CD14-positive monocyte (primary cell): ENCODE results near the gene ECI2. TPM values are rescaled to one million over a fixed set of nuclear protein-coding genes. Genes with fewer than 3 reads are reported as not detected.

Source experiments
- DNase-seq, 3 donors: peaks; one replicate each; pipeline ENCODE4 v3.0.0-alpha.2; 2011 to 2022
- H2AFZ ChIP-seq: 2 replicates; pipeline ENCODE4 v1.6.0; 2012; ENCODE audit warnings: mild to moderate bottlenecking, low read depth, low read length, inconsistent platforms; ENCODE audit not compliant: insufficient read depth, poor library complexity, severe bottlenecking
- H3K27ac ChIP-seq, 2 donors: 1 replicate in 1 of 2; 2 replicates in 1 of 2; pipeline ENCODE4 v1.5.1; 2012 to 2013; ENCODE audit warnings: low read length in 2 of 2, control low read depth in 1 of 2, inconsistent platforms in 1 of 2, low read depth in 1 of 2, mild to moderate bottlenecking in 1 of 2
- H3K27me3 ChIP-seq, 2 donors: one replicate each; pipeline versions ENCODE4 v1.6.0 to v1.6.1; 2011 to 2013; ENCODE audit warnings: low read length in 2 of 2; ENCODE audit not compliant: control insufficient read depth in 2 of 2, insufficient read depth in 2 of 2
- H3K36me3 ChIP-seq, 2 donors: replicated peaks in 1 of 2; 1 replicate in 1 of 2; 2 replicates in 1 of 2; pipeline versions ENCODE4 v1.5.1 to v1.6.1; 2012 to 2013; ENCODE audit warnings: low read length in 2 of 2, control low read depth in 1 of 2, inconsistent platforms in 1 of 2, mild to moderate bottlenecking in 1 of 2; ENCODE audit not compliant: insufficient read depth in 2 of 2, control insufficient read depth in 1 of 2
- H3K4me1 ChIP-seq, 2 donors: 1 replicate in 1 of 2; 2 replicates in 1 of 2; pipeline versions ENCODE4 v1.5.1 to v1.6.1; 2012 to 2013; ENCODE audit warnings: low read length in 2 of 2, control low read depth in 1 of 2, inconsistent platforms in 1 of 2, mild to moderate bottlenecking in 1 of 2, moderate library complexity in 1 of 2; ENCODE audit not compliant: insufficient read depth in 2 of 2, control insufficient read depth in 1 of 2
- H3K4me2 ChIP-seq: replicated peaks from 2 replicates; pipeline ENCODE3; 2012; ENCODE audit warnings: low read length, moderate library complexity, mild to moderate bottlenecking; ENCODE audit not compliant: poor library complexity, severe bottlenecking; ENCODE audit errors: extremely low read depth
- H3K4me3 ChIP-seq, 3 experiments: fragments of 200-600 bp in 1 of 3; sonication (generic) in 1 of 3; replicated peaks in 1 of 3; 1 replicate in 2 of 3; 2 replicates in 1 of 3; pipeline ENCODE4 v1.5.1; 2011 to 2013; ENCODE audit warnings: low read length in 3 of 3, mild to moderate bottlenecking in 3 of 3, control low read depth in 2 of 3, low read depth in 2 of 3, inconsistent platforms in 1 of 3, moderate library complexity in 1 of 3
- H3K79me2 ChIP-seq: 2 replicates; pipeline ENCODE4 v1.6.0; 2012; ENCODE audit warnings: mild to moderate bottlenecking, control low read depth, inconsistent platforms, low read length, moderate library complexity; ENCODE audit not compliant: insufficient read depth
- H3K9ac ChIP-seq: 2 replicates; pipeline ENCODE4 v1.6.0; 2017; ENCODE audit warnings: low read length, mild to moderate bottlenecking; ENCODE audit not compliant: insufficient read depth, poor library complexity, severe bottlenecking
- H3K9me3 ChIP-seq, 2 donors: replicated peaks in 1 of 2; 1 replicate in 1 of 2; 2 replicates in 1 of 2; pipeline versions ENCODE4 v1.5.1 to v1.6.1; 2012 to 2013; ENCODE audit warnings: low read length in 2 of 2, control low read depth in 1 of 2; ENCODE audit not compliant: control insufficient read depth in 1 of 2, insufficient read depth in 1 of 2
- H4K20me1 ChIP-seq: 2 replicates; pipeline ENCODE4 v1.6.0; 2012; ENCODE audit warnings: mild to moderate bottlenecking, low read length, control low read depth, moderate library complexity; ENCODE audit not compliant: insufficient read depth
- H3K27ac Mint-ChIP-seq, 7 donors: one replicate each; pipeline ENCODE4 v1.8.0; 2020; ENCODE audit warnings: mild to moderate bottlenecking in 7 of 7, mixed read lengths in 7 of 7, moderate library complexity in 6 of 7, inconsistent platforms in 2 of 7
- H3K27me3 Mint-ChIP-seq, 3 donors: one replicate each; pipeline ENCODE4 v1.8.0; 2021 to 2022; ENCODE audit warnings: low read depth in 3 of 3, mild to moderate bottlenecking in 3 of 3, mixed read lengths in 3 of 3, moderate library complexity in 3 of 3, inconsistent platforms in 1 of 3
- H3K36me3 Mint-ChIP-seq, 2 donors: one replicate each; pipeline ENCODE4 v1.8.0; 2020; ENCODE audit warnings: mixed read lengths in 2 of 2, inconsistent platforms in 1 of 2, mild to moderate bottlenecking in 1 of 2
- H3K4me1 Mint-ChIP-seq: one replicate; pipeline ENCODE4 v1.8.0; 2020; ENCODE audit warnings: mild to moderate bottlenecking, mixed read lengths
- H3K4me3 Mint-ChIP-seq, 2 donors: one replicate each; pipeline ENCODE4 v1.8.0; 2020; ENCODE audit warnings: mild to moderate bottlenecking in 2 of 2, mixed read lengths in 2 of 2, moderate library complexity in 1 of 2
- H3K9me3 Mint-ChIP-seq, 7 donors: one replicate each; pipeline ENCODE4 v1.8.0; 2020 to 2022; ENCODE audit warnings: mixed read lengths in 7 of 7, mild to moderate bottlenecking in 6 of 7, moderate library complexity in 6 of 7, inconsistent platforms in 2 of 7
- WGBS: methylation state at CpG from one replicate; pipeline ENCODE4 v1.1.5; 2013; ENCODE audit warnings: missing lambda C conversion rate; ENCODE audit not compliant: insufficient coverage; 5-methylcytosine and 5-hydroxymethylcytosine counted together
- intact Hi-C, 2 donors: fragments of 100-400 bp; cut with micrococcal nuclease; formaldehyde crosslinking; loops; one replicate each; pipeline versions ENCODE4 v1.15.0 to v1.15.1; 2023
- polyA plus RNA-seq, 3 donors: library from polyadenylated mRNA; depleted of rRNA in 1 of 3; unstranded in 2 of 3; stranded (reverse) in 1 of 3; fragments of 300-500 nt in 2 of 3; fragments of >200 nt in 1 of 3; fragmentation: Illumina TruSeq in 2 of 3; gene quantifications; 1 replicate in 2 of 3; 2 replicates in 1 of 3; pipeline ENCODE4 v1.2.3, GENCODE V29; 2012 to 2021
- TF ChIP-seq, protein P1 (sequence below): fragments of 200-600 bp; IDR thresholded peaks from one replicate; pipeline ENCODE4 v1.8.0; 2022; ENCODE audit warnings: antibody characterized with exemption, mild to moderate bottlenecking

Gene ECI2
- polyA plus RNA-seq, 3 donors: 9.2 to 45.9 (median 44.5) TPM

DNA sequence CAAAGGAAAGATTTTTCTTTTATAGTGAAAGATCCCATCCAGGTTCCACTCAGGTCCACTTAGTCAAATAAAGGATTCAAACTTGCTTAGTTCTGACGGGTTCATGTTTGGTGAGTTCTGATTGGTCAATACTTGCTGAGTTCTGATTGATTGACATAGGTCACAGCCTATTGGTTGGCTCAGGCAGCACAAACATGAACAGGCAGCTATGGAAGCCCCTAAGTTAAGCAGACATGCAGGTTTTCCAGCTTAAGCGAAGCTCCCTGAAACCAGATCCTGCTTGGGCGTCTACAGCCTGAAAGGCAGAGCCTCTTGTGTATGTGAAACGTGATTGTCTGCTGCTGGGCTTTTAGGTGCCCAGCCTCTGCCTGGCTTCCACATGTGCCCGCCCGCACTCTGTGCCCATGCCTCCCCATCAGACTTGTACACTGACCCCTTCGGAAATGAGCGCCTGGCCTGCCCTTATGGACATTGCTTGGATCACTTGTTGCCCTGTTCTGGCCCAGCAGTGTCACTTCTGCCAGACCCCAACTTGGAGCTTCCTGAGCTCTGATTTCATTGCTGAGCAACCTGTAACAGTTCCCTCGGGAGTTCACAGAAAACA is 45.4 kb upstream of the ECI2 start:
- H3K4me2 ChIP-seq: no peak overlapping the region
- DNase-seq: no peak

DNA sequence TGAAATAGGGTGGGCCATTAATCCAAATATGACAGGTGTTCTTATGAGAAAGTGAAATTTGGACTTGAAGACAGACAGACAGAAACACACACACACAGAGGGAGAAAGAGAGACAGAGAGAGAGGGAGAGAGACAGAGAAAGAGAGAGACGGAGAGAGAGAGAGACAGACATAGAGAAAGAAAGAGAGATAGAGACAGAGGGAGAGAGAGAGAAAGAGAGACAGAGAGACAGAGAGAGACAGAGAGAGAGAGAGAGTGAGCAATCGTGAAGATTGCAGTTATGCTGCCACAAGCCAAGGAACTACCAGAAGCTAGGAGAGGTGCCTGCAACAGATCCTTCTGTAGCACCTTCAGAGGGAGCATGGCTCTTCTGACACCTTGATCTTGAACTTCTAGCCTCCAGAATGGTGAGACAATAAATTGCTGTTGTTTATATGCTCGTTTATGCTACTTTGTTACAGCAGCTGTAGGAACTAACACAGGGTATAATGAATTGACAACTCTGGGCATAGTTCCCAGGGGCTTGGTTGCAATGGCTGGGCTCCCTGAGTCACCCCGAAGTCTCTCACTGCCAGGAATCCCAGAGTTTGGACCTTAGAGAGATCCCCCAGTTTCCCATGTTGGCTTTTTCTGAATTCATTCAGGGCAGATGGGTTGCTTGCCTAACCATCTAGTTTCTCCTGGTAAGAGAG is 44.7 kb upstream of the ECI2 start:
- Histone ChIP-seq H2AFZ (no peak overlapping the region), H3K4me2 (no peak overlapping the region), H3K4me1 (no peaks in the 10 kb centered on the region), H3K36me3 (no peaks in the 10 kb centered on the region), H4K20me1 (no peaks in the 10 kb centered on the region), H3K9ac (no peak overlapping the region), H3K4me3 (no peak overlapping the region), H3K27ac (no peak overlapping the region), H3K79me2 (no peaks in the 10 kb centered on the region), H3K27me3 (no peaks in the 10 kb centered on the region), H3K9me3 (no peaks in the 10 kb centered on the region)
- 85% methylated on average over 2 of the region's 4 CpGs for WGBS
- Mint-ChIP-seq H3K36me3 (no peaks in the 10 kb centered on the region), H3K27me3 (peaks cover 7 to 10% (median 7%) of the 10 kb centered on the region in 3 donors), H3K9me3 (peaks cover 0 to 4% (median 1%) of the 10 kb centered on the region in 7 donors), H3K4me1 (no peaks in the 10 kb centered on the region), H3K27ac (peak overlapping the region in 1 of 7 donors; percentile 2), H3K4me3 (no peak overlapping the region)
- DNase-seq: no peak
- intact Hi-C loops: no loop called here
- TF ChIP-seq, protein P1, sequence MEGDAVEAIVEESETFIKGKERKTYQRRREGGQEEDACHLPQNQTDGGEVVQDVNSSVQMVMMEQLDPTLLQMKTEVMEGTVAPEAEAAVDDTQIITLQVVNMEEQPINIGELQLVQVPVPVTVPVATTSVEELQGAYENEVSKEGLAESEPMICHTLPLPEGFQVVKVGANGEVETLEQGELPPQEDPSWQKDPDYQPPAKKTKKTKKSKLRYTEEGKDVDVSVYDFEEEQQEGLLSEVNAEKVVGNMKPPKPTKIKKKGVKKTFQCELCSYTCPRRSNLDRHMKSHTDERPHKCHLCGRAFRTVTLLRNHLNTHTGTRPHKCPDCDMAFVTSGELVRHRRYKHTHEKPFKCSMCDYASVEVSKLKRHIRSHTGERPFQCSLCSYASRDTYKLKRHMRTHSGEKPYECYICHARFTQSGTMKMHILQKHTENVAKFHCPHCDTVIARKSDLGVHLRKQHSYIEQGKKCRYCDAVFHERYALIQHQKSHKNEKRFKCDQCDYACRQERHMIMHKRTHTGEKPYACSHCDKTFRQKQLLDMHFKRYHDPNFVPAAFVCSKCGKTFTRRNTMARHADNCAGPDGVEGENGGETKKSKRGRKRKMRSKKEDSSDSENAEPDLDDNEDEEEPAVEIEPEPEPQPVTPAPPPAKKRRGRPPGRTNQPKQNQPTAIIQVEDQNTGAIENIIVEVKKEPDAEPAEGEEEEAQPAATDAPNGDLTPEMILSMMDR: no peak

More for the DNA sequence above, 45.4 kb upstream of the ECI2 start:
- Mint-ChIP-seq H3K4me3 (no peak overlapping the region), H3K27me3 (peaks cover 7 to 10% (median 8%) of the 10 kb centered on the region in 3 donors), H3K9me3 (peaks cover 0 to 4% (median 1%) of the 10 kb centered on the region in 7 donors), H3K4me1 (no peaks in the 10 kb centered on the region), H3K36me3 (no peaks in the 10 kb centered on the region), H3K27ac (peak overlapping the region in 1 of 7 donors; percentile 29)
- Histone ChIP-seq H3K4me1 (no peaks in the 10 kb centered on the region), H3K36me3 (no peaks in the 10 kb centered on the region), H3K9ac (no peak overlapping the region), H4K20me1 (no peaks in the 10 kb centered on the region), H3K27ac (no peak overlapping the region), H2AFZ (no peak overlapping the region), H3K9me3 (no peaks in the 10 kb centered on the region), H3K79me2 (no peaks in the 10 kb centered on the region), H3K4me3 (no peak overlapping the region), H3K27me3 (no peaks in the 10 kb centered on the region)
- 89% methylated on average over 8 of the region's 9 CpGs for WGBS
- intact Hi-C loops: no loop called here
- TF ChIP-seq, protein P1: no peak
